ENCODE data around the gene CAVIN2.

- no peak for TF ChIP-seq CTCF (IDR thresholded peaks at IDR 0.05)
- TF ChIP-seq POLR2AphosphoS5 (IDR thresholded peaks at IDR 0.05) = no peak
- TF ChIP-seq POLR2A (IDR thresholded peaks at IDR 0.05) = no peak
Observed at GRCh38 chr2:191838526-191838925, 8.4 kb downstream of the CAVIN2 start.
